ENCODE data around the gene TPTE. TPM values are rescaled to one million over a fixed set of nuclear protein-coding genes. Genes with fewer than 3 reads are reported as not detected.
"Not testable (repeated sequence)": the region's sequence is repeated elsewhere in the genome, so short reads cannot be mapped to it uniquely, and the experiment has no call there.

The TPTE gene
- total and polyA plus RNA-seq, 3 donors from 2014 or later: 71.1 to 231 (median 123) TPM

GRCh38 chr21:10639123-10639522 lies 117.7 kb downstream of the TPTE start:
- Histone ChIP-seq H3K27me3 (no peaks in the 10 kb centered on the region), H3K9me3 (no peaks in the 10 kb centered on the region), H3K27ac (no peak overlapping the region), H3K4me3 (no peak overlapping the region), H3K36me3 (ENCODE audit: low read depth, missing control alignments) (no peaks in the 10 kb centered on the region), H3K4me1 (no peaks in the 10 kb centered on the region)
- DNase-seq: no peak
- 36 to 41% methylated on average over 4 of the region's 4 CpGs for WGBS, 2 donors
- intact Hi-C loops (cut with DNase I; ENCODE audit: low total_unique reads): no loop called here
- TF ChIP-seq POLR2A (IDR thresholded peaks at IDR 0.05) (no peak), CTCF (IDR thresholded peaks at IDR 0.05) (no peak)

GRCh38 chr21:10639746-10640145 lies 118.4 kb downstream of the TPTE start:
- H3K36me3 ChIP-seq (ENCODE audit: low read depth, missing control alignments); intact Hi-C loops (cut with DNase I; ENCODE audit: low total_unique reads); H3K4me3 ChIP-seq; DNase-seq; H3K9me3 ChIP-seq; H3K27me3 ChIP-seq; H3K4me1 ChIP-seq; H3K27ac ChIP-seq: not testable (repeated sequence)

- no peaks in the 10 kb centered on the region for H3K4me1 ChIP-seq
- WGBS, 2 donors: 21 to 25% methylated on average over 4 of the region's 4 CpGs
- intact Hi-C loops (cut with DNase I; ENCODE audit: low total_unique reads): no loop called here
- no peak for DNase-seq
- H3K27me3 ChIP-seq: no peaks in the 10 kb centered on the region
- no peaks in the 10 kb centered on the region for H3K36me3 ChIP-seq (ENCODE audit: low read depth, missing control alignments)
- TF ChIP-seq POLR2A (IDR thresholded peaks at IDR 0.05): no peak
- TF ChIP-seq CTCF (IDR thresholded peaks at IDR 0.05): no peak
- H3K27ac ChIP-seq: no peak overlapping the region
- no peaks in the 10 kb centered on the region for H3K9me3 ChIP-seq
- no peak overlapping the region for H3K4me3 ChIP-seq
Measured at GRCh38 chr21:10640446-10640845, 119.1 kb downstream of the TPTE start.

GRCh38 chr21:10641107-10641506 lies 119.7 kb downstream of the TPTE start:
- no peaks in the 10 kb centered on the region for H3K9me3 ChIP-seq
- no peaks in the 10 kb centered on the region for H3K36me3 ChIP-seq (ENCODE audit: low read depth, missing control alignments)
- no peak overlapping the region for H3K27ac ChIP-seq
- 40 to 42% methylated on average over 1 of the region's 1 CpG for WGBS, 2 donors
- intact Hi-C loops (cut with DNase I; ENCODE audit: low total_unique reads): no loop called here
- no peak overlapping the region for H3K4me3 ChIP-seq
- H3K4me1 ChIP-seq: no peaks in the 10 kb centered on the region
- no peak for DNase-seq
- no peaks in the 10 kb centered on the region for H3K27me3 ChIP-seq
- TF ChIP-seq CTCF (IDR thresholded peaks at IDR 0.05): no peak
- TF ChIP-seq POLR2A (IDR thresholded peaks at IDR 0.05): no peak

GRCh38 chr21:10645667-10646066 lies 124.3 kb downstream of the TPTE start:
- H3K36me3 ChIP-seq (ENCODE audit: low read depth, missing control alignments); DNase-seq; H3K27me3 ChIP-seq; H3K4me3 ChIP-seq; H3K27ac ChIP-seq; H3K9me3 ChIP-seq; H3K4me1 ChIP-seq; intact Hi-C loops (cut with DNase I; ENCODE audit: low total_unique reads): not testable (repeated sequence)
- WGBS, 2 donors: 27 to 37% methylated on average over 5 of the region's 5 CpGs

- H3K36me3 ChIP-seq (ENCODE audit: low read depth, missing control alignments); H3K27me3 ChIP-seq; intact Hi-C loops (cut with DNase I; ENCODE audit: low total_unique reads); H3K4me1 ChIP-seq; H3K4me3 ChIP-seq; DNase-seq; H3K27ac ChIP-seq; H3K9me3 ChIP-seq: not testable (repeated sequence)
- 38 to 39% methylated on average over 4 of the region's 4 CpGs for WGBS, 2 donors
Measured at GRCh38 chr21:10649350-10650149, 128.2 kb downstream of the TPTE start.

Data from testis (tissue), 3 donors.